Measurements from ENCODE around the gene NONO. TPM values are rescaled to one million over a fixed set of nuclear protein-coding genes. Genes with fewer than 3 reads are reported as not detected.
"Not testable (repeated sequence)": the region's sequence is repeated elsewhere in the genome, so short reads cannot be mapped to it uniquely, and the experiment has no call there.

The NONO gene
- polyA plus RNA-seq, 1 experiment: 233 TPM

DNA sequence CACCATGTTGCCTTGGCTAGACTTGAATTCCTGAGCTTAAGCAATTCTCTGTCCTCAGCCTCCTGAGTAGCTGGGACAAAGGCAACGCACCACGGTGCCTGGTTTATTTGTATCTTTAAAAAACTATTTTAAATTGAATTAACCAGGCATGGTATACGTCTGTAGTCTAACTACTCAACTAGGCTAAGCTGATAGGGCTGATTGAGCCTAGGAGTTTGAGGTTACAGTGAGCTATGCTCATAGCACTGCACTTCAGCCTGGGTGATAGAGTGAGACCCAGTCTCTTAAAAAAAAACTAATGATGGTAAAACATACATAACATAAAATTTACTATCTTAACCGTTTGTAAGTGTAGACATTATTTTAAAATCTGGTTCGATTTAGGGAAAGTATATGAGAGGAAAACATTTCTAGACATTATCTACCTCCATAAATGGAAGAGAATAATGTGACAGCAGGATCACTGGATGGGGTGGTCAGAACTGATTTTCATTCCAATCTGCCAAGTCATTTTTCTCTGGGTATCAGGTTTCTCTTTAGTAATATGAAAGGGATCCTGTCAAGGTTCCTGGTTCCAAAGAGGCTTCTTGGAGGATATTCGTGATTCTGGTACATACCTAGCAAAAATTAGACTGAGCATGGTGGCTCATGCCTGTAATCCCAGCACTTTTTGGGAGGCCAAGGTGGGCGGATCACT is 9.4 kb downstream of the NONO start:
- peak; percentile 9 for DNase-seq (ENCODE audit: low read depth)

DNA sequence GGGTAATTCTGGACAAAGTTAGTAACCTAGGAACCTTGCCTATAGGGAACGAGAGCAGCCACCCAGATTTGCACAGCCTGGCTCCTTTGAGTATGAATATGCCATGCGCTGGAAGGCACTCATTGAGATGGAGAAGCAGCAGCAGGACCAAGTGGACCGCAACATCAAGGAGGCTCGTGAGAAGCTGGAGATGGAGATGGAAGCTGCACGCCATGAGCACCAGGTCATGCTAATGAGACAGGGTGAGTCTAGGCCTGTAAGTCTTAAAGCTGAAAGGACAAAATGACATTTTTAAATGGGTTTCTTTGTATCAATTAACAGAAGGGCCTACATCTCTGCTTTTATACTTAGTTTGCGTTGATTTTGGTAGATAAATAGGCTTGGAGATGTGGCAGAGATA is 13.4 kb downstream of the NONO start:
- ChIA-PET POLR2A (no interaction called here), CTCF (no interaction called here)
- H3K36me3 ChIP-seq (ENCODE audit: control insufficient read depth, insufficient read depth, low read length): peaks cover 13% of the 10 kb centered on the region

More for the DNA sequence above, 9.4 kb downstream of the NONO start:
- ChIA-PET POLR2A (no interaction called here), CTCF (no interaction called here)
- TF ChIP-seq, protein P1, sequence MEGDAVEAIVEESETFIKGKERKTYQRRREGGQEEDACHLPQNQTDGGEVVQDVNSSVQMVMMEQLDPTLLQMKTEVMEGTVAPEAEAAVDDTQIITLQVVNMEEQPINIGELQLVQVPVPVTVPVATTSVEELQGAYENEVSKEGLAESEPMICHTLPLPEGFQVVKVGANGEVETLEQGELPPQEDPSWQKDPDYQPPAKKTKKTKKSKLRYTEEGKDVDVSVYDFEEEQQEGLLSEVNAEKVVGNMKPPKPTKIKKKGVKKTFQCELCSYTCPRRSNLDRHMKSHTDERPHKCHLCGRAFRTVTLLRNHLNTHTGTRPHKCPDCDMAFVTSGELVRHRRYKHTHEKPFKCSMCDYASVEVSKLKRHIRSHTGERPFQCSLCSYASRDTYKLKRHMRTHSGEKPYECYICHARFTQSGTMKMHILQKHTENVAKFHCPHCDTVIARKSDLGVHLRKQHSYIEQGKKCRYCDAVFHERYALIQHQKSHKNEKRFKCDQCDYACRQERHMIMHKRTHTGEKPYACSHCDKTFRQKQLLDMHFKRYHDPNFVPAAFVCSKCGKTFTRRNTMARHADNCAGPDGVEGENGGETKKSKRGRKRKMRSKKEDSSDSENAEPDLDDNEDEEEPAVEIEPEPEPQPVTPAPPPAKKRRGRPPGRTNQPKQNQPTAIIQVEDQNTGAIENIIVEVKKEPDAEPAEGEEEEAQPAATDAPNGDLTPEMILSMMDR (IDR thresholded peaks at IDR 0.05; ENCODE audit: insufficient read depth, low read depth, low read length): no peak
- Histone ChIP-seq H3K27me3 (ENCODE audit: control insufficient read depth, insufficient read depth, low read length) (no peaks in the 10 kb centered on the region), H3K36me3 (ENCODE audit: control insufficient read depth, insufficient read depth, low read length) (peaks cover 6% of the 10 kb centered on the region), H3K4me3 (ENCODE audit: low read depth, low read length) (no peak overlapping the region)

DNA sequence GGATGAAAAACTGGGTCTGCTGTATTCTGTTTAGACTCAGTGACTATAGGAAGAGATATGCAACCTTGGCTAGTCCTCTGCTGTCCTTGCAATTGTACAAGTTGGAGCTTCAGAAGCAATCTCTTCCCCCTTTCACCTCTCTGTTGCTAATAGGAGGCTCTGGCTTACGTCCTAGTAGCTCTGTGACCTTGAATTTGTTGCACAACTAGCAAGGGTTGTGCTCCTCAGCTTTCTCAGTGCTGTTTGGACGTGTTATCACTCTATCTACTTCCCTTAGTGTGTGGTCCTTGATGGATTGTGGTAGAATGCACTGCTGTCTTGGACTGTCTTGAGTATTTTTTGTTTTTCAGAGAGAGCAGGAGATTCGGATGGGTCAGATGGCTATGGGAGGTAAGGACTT is 14.7 kb downstream of the NONO start:
- CTCF ChIA-PET: no interaction called here
- H3K36me3 ChIP-seq (ENCODE audit: control insufficient read depth, insufficient read depth, low read length): peaks cover 13% of the 10 kb centered on the region
- TF ChIP-seq, protein P1 (IDR thresholded peaks at IDR 0.05; ENCODE audit: insufficient read depth, low read depth, low read length): no peak

More for the DNA sequence above, 13.4 kb downstream of the NONO start:
- no peak overlapping the region for H3K4me3 ChIP-seq (ENCODE audit: low read depth, low read length)
- no peak for DNase-seq (ENCODE audit: low read depth)
- no peaks in the 10 kb centered on the region for H3K27me3 ChIP-seq (ENCODE audit: control insufficient read depth, insufficient read depth, low read length)
- TF ChIP-seq, protein P1 (IDR thresholded peaks at IDR 0.05; ENCODE audit: insufficient read depth, low read depth, low read length): no peak

DNA sequence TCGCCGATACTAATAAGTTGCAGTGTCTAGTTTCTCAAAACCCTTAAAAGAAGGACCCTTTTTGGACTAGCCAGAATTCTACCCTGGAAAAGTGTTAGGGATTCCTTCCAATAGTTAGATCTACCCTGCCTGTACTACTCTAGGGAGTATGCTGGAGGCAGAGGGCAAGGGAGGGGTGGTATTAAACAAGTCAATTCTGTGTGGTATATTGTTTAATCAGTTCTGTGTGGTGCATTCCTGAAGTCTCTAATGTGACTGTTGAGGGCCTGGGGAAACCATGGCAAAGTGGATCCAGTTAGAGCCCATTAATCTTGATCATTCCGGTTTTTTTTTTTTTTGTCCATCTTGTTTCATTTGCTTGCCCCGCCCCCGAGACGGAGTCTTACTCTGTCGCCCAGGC is 16.6 kb downstream of the NONO start:
- POLR2A ChIA-PET; H3K4me3 ChIP-seq (ENCODE audit: low read depth, low read length); DNase-seq (ENCODE audit: low read depth); H3K27me3 ChIP-seq (ENCODE audit: control insufficient read depth, insufficient read depth, low read length): not testable (repeated sequence)
- peaks cover 10% of the 10 kb centered on the region for H3K36me3 ChIP-seq (ENCODE audit: control insufficient read depth, insufficient read depth, low read length)
- CTCF ChIA-PET: interaction anchor here (0.7 kb wide), 1 partner anchor 182 kb away, joined by 4 read pairs; the partner anchor contains the start of gene MED12

More for the DNA sequence above, 14.7 kb downstream of the NONO start:
- Histone ChIP-seq H3K27me3 (ENCODE audit: control insufficient read depth, insufficient read depth, low read length) (no peaks in the 10 kb centered on the region), H3K4me3 (ENCODE audit: low read depth, low read length) (no peak overlapping the region)
- no peak for DNase-seq (ENCODE audit: low read depth)
- POLR2A ChIA-PET: no interaction called here

DNA sequence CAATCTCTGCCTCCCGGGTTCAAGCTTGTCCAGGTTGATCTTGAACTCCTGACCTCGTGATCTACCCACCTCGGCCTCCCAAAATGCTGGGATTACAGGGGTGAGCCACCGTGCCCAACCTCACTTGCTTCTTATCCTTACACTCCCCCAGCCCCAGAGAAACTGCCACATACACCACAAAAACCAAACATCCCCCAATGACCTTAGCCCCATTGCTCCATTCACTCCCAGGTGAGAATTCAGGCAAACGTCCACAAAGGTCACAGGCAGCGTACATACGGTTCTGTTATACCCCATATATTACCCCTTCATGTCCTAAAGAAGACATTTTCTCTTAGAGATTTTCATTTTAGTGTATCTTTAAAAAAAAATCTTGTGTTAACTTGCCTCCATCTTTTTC is 17.1 kb downstream of the NONO start:
- H3K36me3 ChIP-seq (ENCODE audit: control insufficient read depth, insufficient read depth, low read length): peaks cover 10% of the 10 kb centered on the region
- POLR2A ChIA-PET, CTCF ChIA-PET: not testable (repeated sequence)

DNA sequence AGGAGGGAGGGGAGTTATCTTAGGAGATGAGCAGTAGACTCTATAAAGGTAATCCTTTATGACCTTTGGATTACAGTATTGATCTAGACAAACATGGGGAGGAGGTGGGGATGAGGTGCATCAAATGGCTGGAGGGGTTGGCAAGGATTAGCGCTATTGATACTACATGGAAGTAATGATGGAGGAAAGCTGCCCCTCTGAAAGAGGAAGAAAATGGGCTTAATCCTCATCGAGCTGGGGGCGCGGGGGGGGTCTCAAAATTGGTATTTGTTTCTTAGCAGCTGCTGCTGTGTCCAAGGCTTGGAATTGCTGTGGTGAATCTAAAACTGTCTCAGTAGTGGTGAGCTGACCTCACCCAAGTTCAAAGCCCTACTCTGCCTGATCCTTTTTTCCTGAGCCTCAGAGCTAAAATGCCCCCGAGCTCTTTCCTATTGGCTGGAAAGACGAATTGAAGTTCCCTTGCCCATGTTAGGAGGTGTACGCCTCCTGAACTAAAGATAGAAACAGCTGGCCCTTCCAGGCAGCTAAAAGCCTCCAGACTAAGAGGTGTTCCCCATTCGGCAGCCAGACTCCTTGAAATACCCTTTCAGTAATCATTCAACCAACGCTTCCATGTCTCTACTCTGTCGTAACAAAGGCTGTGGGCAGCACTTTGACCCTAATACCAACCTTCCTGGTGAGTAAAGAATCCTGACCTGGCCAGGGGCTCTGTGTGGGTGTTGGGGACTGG is 17.9 kb downstream of the NONO start, which contains the start of gene ITGB1BP2:
Gene ITGB1BP2, plus strand, starts transcription at position 556 of the 730 bp plus-strand sequence. Its CDS starts 57 bp downstream, at position 613.
- TF ChIP-seq, protein P1 (IDR thresholded peaks at IDR 0.05; ENCODE audit: insufficient read depth, low read depth, low read length): no peak
- ChIA-PET CTCF (no interaction called here), POLR2A (interaction anchor here (0.8 kb wide), 1 partner anchor 18 kb away, joined by 3 read pairs; the partner anchor contains the start of gene NONO)
- DNase-seq (ENCODE audit: low read depth): peak; percentile 19
- Histone ChIP-seq H3K4me3 (ENCODE audit: low read depth, low read length) (no peak within 1 kb of the TSS), H3K27me3 (ENCODE audit: control insufficient read depth, insufficient read depth, low read length) (no peaks in the 10 kb centered on the region), H3K36me3 (ENCODE audit: control insufficient read depth, insufficient read depth, low read length) (peaks cover 10% of the 10 kb centered on the region)

More for the DNA sequence above, 17.1 kb downstream of the NONO start:
- not testable (repeated sequence) for DNase-seq (ENCODE audit: low read depth); H3K4me3 ChIP-seq (ENCODE audit: low read depth, low read length); H3K27me3 ChIP-seq (ENCODE audit: control insufficient read depth, insufficient read depth, low read length)

Measured in BJ (cell line).